NCI-H526 treated with DMSO at 0.1 percent for 48 hours (cell line): ENCODE data around the gene WNK2.

Experiments used
- DNase-seq: peaks from one replicate; lab custom pipeline; 2025; lab: John Stamatoyannopoulos, UW

WNK2 gene

GRCh38 chr9:93185266-93186214 lies 1.6 kb downstream of the WNK2 start:
- no peak for DNase-seq

GRCh38 chr9:93186215-93186945 lies 2.4 kb downstream of the WNK2 start:
- DNase-seq, result no peak

GRCh38 chr9:93187047-93187446 lies 3.1 kb downstream of the WNK2 start:
- DNase-seq, result no peak

- DNase-seq, result no peak
These were observed 3.6 kb downstream of the WNK2 start for GRCh38 chr9:93187574-93187973.

DNA sequence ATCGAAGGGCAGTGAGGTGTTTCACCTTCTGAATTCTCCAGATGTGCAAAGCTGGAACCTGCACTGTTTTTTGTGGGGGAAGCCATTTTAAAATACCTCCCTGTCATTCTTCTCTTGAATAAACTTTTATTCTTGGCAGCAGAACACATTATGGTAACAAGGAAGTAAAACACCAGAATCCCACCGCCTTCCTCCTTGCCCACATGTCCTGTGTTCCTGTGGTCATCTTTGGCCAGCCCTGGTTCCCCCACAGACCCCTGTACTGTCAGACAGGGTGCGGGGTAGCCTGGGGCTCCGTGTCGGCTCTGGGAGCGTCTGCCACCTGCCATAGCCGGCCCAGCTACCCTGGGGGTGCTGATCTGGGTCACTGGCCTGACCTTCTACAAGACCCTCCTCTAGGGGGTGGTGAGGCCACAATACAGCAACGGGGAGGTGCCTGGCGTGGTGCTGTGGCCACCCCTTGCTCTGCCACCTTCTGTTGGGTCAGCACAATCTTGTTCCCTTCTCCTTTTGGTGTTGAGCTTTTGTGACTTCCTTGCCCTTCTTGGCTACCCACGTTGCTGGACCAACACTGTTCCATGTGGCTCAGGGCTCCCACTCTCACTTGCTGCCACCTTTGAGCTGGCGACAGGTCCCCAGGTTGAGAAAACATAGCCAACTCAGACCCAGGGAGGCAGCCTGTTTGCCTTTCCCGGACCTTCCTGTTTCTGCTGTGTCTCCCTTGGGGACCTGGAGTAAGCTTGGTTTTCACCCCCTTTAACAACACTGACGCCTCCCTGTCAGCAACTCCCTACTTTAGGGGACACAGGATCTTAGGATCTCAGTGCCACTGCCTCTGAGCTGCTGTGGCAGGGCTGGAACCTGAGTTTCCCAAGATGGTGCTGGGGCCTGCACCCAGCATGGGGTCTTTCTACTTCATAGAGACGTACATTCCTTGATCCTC lies 4.8 kb downstream of the WNK2 start:
- no peak for DNase-seq

DNA sequence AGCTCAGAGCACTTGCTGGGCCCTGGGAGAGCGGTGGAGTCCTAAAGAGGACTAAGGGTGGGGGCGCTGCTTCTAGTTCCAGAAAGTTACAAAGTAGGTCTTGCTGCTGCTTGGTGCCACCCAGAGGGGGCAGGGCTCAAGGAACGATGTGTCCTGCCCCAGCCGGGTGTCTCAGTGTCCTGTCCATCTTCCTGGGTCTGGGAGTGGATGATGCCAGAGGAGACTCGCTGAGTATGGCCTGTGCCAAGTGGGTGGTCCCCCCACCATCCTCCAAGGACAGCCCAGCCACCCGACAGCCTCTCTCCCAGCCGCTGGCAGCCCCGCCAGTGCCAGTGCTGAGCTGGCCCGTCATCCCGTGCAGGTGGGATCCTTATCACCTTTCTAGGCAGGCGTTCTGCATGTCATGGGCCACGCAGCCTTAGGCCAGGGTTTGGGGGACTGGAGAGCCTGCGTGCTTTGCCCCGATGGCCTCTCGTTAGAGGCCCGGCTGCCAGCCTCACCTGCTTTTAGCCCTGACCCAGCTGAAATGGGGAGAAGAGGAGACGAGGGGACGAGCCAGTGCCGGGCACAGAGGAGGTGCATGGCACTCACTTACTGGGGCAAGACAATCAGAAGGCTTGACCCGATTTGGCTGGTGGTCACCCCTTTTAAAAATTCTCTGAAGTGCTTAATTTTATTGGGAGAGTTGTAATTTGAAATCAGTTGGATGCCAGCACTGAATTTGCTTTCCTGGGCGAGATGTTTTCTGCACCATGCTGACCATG lies 5.6 kb downstream of the WNK2 start:
- no peak for DNase-seq

- no peak for DNase-seq
These were observed 6.2 kb downstream of the WNK2 start for GRCh38 chr9:93190133-93190525.

- DNase-seq, result no peak
These were observed 6.9 kb downstream of the WNK2 start for GRCh38 chr9:93190656-93191353.

DNA sequence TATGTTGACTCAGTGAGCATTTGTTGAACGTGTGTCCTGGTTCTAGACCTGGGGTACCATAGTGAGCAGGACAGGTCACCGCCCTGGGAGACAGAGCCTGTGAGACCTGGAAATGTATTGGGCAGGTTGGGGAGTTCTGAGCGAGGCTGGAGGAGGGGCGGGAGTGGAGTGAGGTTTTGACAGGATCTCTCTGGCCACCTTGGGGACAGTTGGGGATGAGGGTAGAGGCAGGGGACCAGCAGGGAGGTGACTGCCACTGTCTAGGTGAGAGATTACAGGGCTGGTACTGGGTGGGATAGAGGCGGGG lies 7.4 kb downstream of the WNK2 start:
- no peak for DNase-seq

DNA sequence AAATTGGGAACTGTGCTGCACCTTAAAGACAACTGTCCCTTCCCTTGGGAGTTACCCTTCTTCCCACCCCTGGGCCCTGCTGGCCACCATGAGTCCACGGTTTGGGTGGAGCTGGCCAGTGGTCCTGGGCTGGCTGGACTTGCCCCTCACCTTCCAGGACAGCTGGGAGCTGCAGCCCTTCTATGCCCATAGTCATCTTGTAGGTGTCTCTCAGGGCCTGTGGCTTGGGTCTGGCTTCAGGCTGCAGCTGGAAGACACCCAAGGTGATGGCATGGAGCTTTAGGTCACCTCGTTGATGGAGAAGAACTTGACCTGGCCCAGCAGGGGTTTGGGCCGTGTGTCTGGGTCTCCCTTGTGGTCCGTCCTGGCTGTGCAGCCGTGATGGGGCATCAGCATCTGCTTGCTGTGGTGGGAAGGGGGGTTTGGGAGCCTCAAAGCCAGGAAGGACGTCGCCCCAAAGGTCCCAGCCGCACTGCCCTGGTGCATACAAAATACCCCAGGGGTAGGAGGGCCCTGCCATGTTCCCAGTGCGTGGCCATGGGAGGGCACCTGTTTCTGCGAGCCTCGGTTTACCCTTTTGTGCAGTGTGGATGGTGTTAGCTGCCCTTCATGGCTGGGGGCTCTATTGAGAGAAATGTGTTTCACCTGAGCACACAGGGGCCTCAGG lies 8.9 kb downstream of the WNK2 start:
- no peak for DNase-seq

DNA sequence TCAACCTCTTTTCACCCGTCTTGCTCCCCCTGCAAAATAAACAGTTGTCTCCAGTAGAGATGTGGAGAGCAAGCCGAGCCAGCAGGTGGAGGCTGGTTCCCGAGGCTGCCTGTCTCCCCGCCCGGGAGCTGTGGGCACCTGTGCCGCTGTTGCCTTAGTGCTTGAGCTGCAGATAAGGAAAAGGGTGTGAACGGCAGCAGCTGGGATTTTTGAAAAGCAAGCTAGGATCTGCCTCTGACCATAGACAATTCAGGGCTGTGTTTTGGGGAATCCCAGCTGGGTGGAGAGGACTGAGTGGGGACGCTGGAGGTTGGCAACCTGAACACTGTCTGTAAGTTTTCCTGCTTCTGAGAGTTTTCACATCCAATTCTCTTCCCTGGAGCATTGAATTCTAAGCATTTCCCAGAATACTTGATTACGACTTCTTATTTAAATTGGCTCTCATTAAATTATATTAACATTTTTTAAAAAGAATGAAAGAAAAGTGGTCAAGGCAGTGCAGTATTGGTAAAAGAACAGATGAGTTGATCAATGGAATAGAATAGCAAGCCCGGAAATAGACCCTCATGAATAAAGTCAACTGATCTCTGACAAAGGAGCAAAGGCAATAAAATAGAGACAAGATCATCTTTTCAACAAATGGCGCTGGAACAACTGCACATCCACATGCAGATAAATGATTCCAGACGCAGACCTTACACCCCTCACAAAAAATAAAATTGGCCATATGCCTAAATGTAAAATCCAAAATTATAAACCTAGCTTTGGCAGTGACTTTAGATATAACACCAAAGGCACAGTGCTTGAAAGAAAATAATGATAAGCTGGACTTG lies 9.7 kb downstream of the WNK2 start:
- no peak for DNase-seq

DNA sequence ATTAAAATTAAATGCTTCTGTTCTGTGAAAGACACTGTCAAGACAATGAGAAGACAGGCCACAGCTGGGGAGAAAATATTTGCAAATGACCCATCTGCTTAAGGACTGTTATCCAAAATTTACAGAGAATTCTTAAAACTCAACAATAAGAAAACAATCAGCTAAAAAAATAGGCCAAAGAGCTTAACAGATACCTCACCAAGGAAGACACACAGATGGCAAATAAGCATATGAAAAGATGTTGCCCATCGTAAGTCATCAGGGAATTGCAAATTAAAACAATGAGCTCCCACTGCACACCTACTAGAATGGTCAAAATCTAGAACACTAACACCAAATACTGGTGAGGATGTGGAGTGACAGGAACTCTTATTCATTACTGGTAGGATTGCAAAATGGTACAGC lies 10.3 kb downstream of the WNK2 start:
- DNase-seq, result no peak

DNA sequence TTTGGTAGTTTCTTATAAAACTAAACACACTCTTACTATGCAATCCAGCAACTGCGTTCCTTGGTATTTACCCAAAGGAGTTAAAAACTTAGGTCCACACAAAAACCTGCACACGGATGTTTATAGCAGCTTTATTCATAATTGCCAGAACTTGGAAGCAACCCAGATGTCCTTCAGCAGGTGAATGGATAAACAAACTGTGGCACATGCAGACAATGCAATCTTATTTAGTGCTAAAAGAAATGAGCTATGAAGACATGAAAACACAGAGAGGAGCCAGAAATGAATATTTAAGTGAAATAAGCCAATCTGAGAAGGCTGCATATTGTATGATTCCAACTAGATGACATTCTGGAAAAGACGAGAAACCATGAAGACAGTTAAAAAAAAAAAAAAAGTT lies 10.7 kb downstream of the WNK2 start:
- no peak for DNase-seq

DNA sequence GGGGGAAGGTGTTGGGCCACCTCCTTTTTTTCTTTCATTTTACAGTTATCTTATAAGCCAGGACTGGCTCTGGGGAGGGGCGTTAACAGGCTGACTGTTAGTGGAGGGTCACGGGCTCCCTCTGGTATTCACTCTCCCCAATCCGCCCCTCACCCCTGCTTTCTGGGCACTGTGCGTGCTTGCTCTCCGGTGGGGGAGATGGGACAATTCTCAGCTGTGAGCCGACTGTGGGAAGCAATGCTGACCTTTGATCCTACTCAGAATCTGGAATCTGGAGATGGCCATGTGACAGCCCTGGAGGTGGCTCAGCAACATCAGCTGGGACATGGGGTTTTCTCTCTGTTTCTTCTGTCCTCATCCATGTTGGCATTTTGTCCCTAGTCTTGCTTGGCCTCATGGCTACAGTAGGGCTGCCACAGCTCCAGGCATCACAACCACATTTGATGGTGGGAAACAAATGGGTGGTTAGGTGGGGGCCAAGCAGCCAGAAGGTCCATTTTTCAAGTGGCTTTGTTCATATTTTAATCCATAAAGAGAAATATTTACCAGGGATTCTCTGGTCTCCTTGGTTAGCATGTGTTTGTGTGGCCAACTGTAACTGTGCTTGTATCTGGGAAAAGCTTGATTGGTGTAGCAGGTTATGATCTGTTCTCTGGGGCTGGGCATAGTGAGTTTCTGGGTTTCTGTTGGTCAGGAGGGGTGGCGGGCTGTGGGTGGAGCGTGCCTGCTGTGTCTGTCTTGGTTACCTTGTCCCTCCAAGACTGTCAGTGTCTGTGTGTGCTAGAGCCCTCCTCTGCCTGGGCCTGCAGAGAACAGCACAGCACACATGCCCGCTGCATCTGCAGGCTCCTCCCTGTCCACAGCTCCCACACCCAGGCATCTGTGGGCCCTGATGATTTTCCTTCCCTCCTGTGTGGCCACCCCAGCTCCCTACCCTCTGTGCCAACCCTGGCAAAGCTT lies 12.4 kb downstream of the WNK2 start:
- no peak for DNase-seq

GRCh38 chr9:93197670-93198069 lies 13.7 kb downstream of the WNK2 start:
- no peak for DNase-seq

DNA sequence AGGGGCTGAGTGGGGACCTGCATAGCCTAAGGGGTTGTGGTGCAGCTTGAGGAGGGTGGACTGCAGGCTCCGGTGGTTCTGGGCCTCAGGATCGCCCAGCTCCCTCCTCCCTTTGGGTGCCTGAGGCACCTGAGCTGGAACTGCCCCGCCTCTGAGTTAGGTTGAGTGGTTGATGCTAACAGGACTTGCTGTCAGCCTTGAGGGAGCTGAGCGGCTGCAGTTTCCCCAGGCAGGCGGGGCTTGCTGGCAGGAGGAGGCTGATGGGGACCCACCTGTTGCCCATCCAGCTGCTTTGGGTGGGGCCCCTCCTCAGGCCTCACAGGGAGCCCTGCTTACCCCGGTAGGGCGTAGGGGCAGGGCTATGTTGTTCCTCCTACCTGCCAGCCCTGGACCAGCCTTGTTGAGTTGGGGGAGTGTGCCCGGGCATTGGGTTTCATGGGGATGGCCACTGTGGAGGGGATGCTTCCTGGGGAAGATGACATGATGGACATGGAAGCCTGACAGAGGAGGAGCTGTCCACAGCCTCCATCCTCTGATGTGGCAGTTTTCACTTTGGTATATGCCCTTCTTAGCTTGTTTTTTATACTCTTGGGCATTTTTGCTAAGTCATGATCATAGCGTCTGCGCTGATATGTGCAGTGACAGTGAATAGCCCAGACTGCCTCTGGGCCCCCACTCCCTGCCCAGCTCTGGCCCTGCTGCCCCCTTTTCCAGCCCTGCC lies 14.3 kb downstream of the WNK2 start:
- no peak for DNase-seq

DNA sequence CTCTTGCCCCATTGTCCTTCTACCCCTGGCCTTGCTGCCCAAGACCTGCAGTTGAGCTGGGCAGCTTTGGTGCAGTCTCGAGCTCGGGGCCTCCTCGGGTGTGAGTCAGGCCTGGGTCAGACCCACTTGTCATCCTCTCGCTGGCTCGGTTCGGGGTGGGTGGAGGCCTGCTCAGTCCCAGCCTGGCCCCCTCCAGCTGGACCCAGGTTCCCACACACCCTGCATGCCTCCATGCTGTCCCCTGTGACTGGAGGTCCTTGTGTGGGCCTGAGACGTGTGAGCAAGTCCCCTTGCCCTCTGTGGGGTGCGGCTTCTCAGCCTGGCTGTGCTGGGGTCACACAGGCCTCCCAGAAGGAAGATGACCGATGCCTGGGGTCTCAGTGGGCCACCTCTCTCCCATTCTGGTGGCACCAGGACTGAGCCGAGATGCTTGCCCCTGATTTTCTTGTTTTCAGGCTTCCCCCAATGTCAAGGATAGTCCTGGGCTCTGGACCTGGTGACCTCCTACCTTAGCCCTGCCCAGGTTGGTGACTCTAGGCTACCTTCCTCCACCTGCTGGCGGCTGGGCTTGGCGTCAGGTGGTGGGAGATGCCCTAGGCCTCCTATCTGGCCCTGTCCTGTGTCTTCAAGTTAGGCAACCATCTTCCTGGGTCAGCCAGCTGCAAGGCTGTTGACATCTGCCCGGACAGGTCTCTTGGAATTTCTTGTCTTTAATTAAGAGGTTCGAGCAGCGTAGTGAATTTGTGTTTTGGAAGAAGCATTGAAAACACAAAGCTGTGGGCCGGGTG lies 15.1 kb downstream of the WNK2 start:
- DNase-seq, result no peak
